GM23338 (cell line): Measurements from ENCODE around the gene PNPLA5. TPM values are rescaled to one million over a fixed set of nuclear protein-coding genes. Genes with fewer than 3 reads are reported as not detected.

Source experiments
- ATAC-seq: fragments of 200-7000 bp; cut with Tn5 transposase; 3 replicates; pipeline ENCODE4 v1.9.1; 2020
- DNase-seq: peaks from one replicate; pipeline ENCODE4 v3.0.0-alpha.2; 2015; ENCODE audit warnings: low spot score
- H2AFZ ChIP-seq: fragments of 200-600 bp; sonication (generic); 2 replicates; pipeline ENCODE4 v1.8.0; 2016; ENCODE audit warnings: antibody characterized with exemption, mild to moderate bottlenecking, moderate library complexity
- H3F3A ChIP-seq: fragments of 200-600 bp; sonication (generic); replicated peaks from 2 replicates; pipeline ENCODE4 v1.8.0; 2017; ENCODE audit warnings: antibody characterized with exemption, mixed run types, low read depth
- H3K27ac ChIP-seq: fragments of 200-600 bp; sonication (generic); 2 replicates; pipeline ENCODE4 v1.6.1; 2016; ENCODE audit warnings: low read depth
- H3K27me3 ChIP-seq: fragments of 200-600 bp; sonication (generic); 2 replicates; pipeline ENCODE4 v1.8.0; 2016; ENCODE audit warnings: mild to moderate bottlenecking, mixed run types, moderate library complexity; ENCODE audit not compliant: insufficient read depth
- H3K36me3 ChIP-seq: fragments of 200-600 bp; sonication (generic); 2 replicates; pipeline ENCODE4 v1.8.0; 2016; ENCODE audit warnings: mild to moderate bottlenecking; ENCODE audit not compliant: insufficient read depth
- H3K4me1 ChIP-seq: fragments of 200-600 bp; sonication (generic); 2 replicates; pipeline ENCODE4 v1.8.0; 2016; ENCODE audit warnings: mild to moderate bottlenecking, moderate library complexity; ENCODE audit not compliant: insufficient read depth
- H3K4me2 ChIP-seq: fragments of 200-600 bp; sonication (generic); 2 replicates; pipeline ENCODE4 v1.7.1; 2017; ENCODE audit warnings: mixed run types
- H3K4me3 ChIP-seq: fragments of 200-600 bp; sonication (generic); 2 replicates; pipeline ENCODE4 v1.6.1; 2016; ENCODE audit warnings: mixed run types
- H3K79me2 ChIP-seq: fragments of 200-600 bp; sonication (generic); replicated peaks from 2 replicates; pipeline ENCODE4 v1.8.0; 2017; ENCODE audit warnings: mild to moderate bottlenecking; ENCODE audit not compliant: insufficient read depth
- H3K9me2 ChIP-seq: fragments of 200-600 bp; sonication (generic); 2 replicates; pipeline ENCODE4 v1.8.0; 2017; ENCODE audit not compliant: insufficient read depth
- H4K20me1 ChIP-seq: fragments of 200-600 bp; sonication (generic); replicated peaks from 2 replicates; pipeline ENCODE4 v1.8.0; 2017; ENCODE audit warnings: mild to moderate bottlenecking; ENCODE audit not compliant: insufficient read depth
- H3K27ac Mint-ChIP-seq: 2 replicates; pipeline ENCODE4 v1.8.0; 2020; ENCODE audit warnings: inconsistent platforms, mild to moderate bottlenecking, moderate library complexity, mixed read lengths
- H3K27me3 Mint-ChIP-seq: 3 replicates; pipeline ENCODE4 v1.8.0; 2022; ENCODE audit warnings: low read depth, mild to moderate bottlenecking, moderate library complexity, mixed read lengths, inconsistent platforms; ENCODE audit not compliant: insufficient read depth, poor library complexity
- H3K36me3 Mint-ChIP-seq: 3 replicates; pipeline ENCODE4 v1.8.0; 2021; ENCODE audit warnings: low read depth, mild to moderate bottlenecking, inconsistent platforms, moderate library complexity, mixed read lengths
- H3K4me1 Mint-ChIP-seq: 3 replicates; pipeline ENCODE4 v1.8.0; 2020; ENCODE audit warnings: mild to moderate bottlenecking, inconsistent platforms, mixed read lengths
- H3K4me3 Mint-ChIP-seq: 3 replicates; pipeline ENCODE4 v1.8.0; 2021; ENCODE audit warnings: moderate library complexity, mild to moderate bottlenecking, inconsistent platforms, mixed read lengths
- H3K9me3 Mint-ChIP-seq: 3 replicates; pipeline ENCODE4 v1.8.0; 2020; ENCODE audit warnings: moderate library complexity, mild to moderate bottlenecking, inconsistent platforms, mixed read lengths
- CREB1 ChIP-seq: fragments of 250-450 bp; sonication (Bioruptor Pico); IDR thresholded peaks from 2 replicates; pipeline ENCODE4 v1.5.0; 2020; ENCODE audit warnings: low read depth, mild to moderate bottlenecking, moderate library complexity
- ETS1 ChIP-seq: IDR thresholded peaks from 2 replicates; pipeline ENCODE4 v1.6.1; 2016; ENCODE audit warnings: antibody characterized with exemption
- EZH2phosphoT487 ChIP-seq: fragments of 200-600 bp; sonication (generic); IDR thresholded peaks from one replicate; pipeline ENCODE4 v1.8.1; 2018; ENCODE audit warnings: antibody characterized with exemption; ENCODE audit not compliant: unreplicated experiment
- NANOG ChIP-seq: IDR thresholded peaks from 2 replicates; pipeline ENCODE4 v1.6.1; 2016; ENCODE audit warnings: antibody characterized with exemption, borderline replicate concordance
- POLR2AphosphoS5 ChIP-seq: IDR thresholded peaks from 2 replicates; pipeline ENCODE4 v1.6.1; 2016; ENCODE audit warnings: antibody characterized with exemption, low read depth
- ZNF331 ChIP-seq: fragments of 250-450 bp; sonication (Bioruptor Pico); IDR thresholded peaks from 2 replicates; pipeline ENCODE4 v1.5.0; 2020; ENCODE audit warnings: low read depth, mild to moderate bottlenecking, moderate library complexity
- ZNF462 ChIP-seq: fragments of 250-450 bp; sonication (Bioruptor Pico); IDR thresholded peaks from 2 replicates; pipeline ENCODE4 v1.5.0; 2020; ENCODE audit warnings: mild to moderate bottlenecking, moderate library complexity
- polyA plus RNA-seq: library from polyadenylated mRNA; unstranded; fragments of >200 nt; fragmentation: Nextera tagmentation; extraction: Ambion mirVana; gene quantifications from 2 replicates; pipeline ENCODE4 v1.2.1, GENCODE V29; 2016
- total RNA-seq: library from RNA; depleted of rRNA; stranded (reverse); fragments of >200 nt; shearing (Covaris generic); gene quantifications from 2 replicates; pipeline ENCODE4 v1.2.3, GENCODE V29; 2014

The PNPLA5 gene
- total and polyA plus RNA-seq, 2 experiments from 2014 or later = 2.3 to 6.8 TPM

- no peak for TF ChIP-seq ZNF462 (CRISPR knock-in tag)
- TF ChIP-seq POLR2AphosphoS5 = no peak
These were observed 50.1 kb downstream of the PNPLA5 start (continued) for GRCh38 chr22:43841742-43842141.

DNA sequence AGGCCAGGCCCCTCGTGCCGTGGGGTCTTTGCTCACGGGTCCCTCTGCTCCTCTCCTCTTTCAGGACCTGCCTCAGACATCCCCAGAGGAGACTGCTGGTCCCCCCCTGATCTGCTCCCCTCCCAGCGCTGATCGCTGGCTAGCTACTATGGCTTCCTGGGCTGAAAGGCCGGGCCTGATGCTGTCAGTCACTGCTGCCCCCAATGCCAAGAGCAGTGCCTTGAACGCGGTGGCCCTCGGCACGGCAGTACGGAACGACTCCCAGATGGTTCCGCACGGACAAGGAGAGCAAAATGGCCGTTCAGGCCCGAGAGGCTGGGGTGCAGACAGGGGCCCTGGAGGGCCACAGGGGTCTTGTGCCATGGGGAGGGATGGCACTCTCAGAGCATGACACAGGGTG is 51.0 kb downstream of the PNPLA5 start:
- Mint-ChIP-seq H3K9me3 (no peaks in the 10 kb centered on the region; the same call in 2 of the 3 replicates), H3K4me3 (no peak overlapping the region), H3K27me3 (peaks cover 11% of the 10 kb centered on the region), H3K36me3 (peaks cover 12% of the 10 kb centered on the region; the same call in 1 of the 3 replicates), H3K27ac (no peak overlapping the region), H3K4me1 (peaks cover 11% of the 10 kb centered on the region; the same call in 2 of the 3 replicates)
- no peaks in the 10 kb centered on the region for H3K9me2 ChIP-seq
- H3K36me3 ChIP-seq = no peaks in the 10 kb centered on the region
- no peak overlapping the region for H2AFZ ChIP-seq
- no peaks in the 10 kb centered on the region for H3K27me3 ChIP-seq
- peaks cover 34% of the 10 kb centered on the region for H3K79me2 ChIP-seq
- H3K4me1 ChIP-seq = no peaks in the 10 kb centered on the region
- no peaks in the 10 kb centered on the region; the same call in 1 of the 2 replicates for H4K20me1 ChIP-seq
- H3K27ac ChIP-seq = no peak overlapping the region
- H3K4me2 ChIP-seq = no peak overlapping the region
- no peaks in the 10 kb centered on the region for H3F3A ChIP-seq
- no peak overlapping the region for H3K4me3 ChIP-seq
- DNase-seq (no peak), ATAC-seq (no peak)
- TF ChIP-seq ZNF331 (CRISPR knock-in tag) = no peak
- TF ChIP-seq CREB1 (CRISPR knock-in tag) = no peak
- TF ChIP-seq ZNF462 (CRISPR knock-in tag) = no peak
- no peak for TF ChIP-seq POLR2AphosphoS5
- TF ChIP-seq ETS1 = no peak
- TF ChIP-seq NANOG = no peak
- TF ChIP-seq EZH2phosphoT487 = no peak
